WTC11 (cell line): ENCODE measurements around the gene PSMD6. TPM values are rescaled to one million over a fixed set of nuclear protein-coding genes. Genes with fewer than 3 reads are reported as not detected.

Experiments used
- ATAC-seq: fragments of 200-7000 bp; cut with Tn5 transposase; 2 replicates; pipeline ENCODE4 v1.10.0; 2021; ENCODE audit warnings: mild to moderate bottlenecking, moderate library complexity
- CTCF ChIA-PET: fragments of 300-600 bp; sonication (Branson Sonifier 250); formaldehyde crosslinking; loops from one replicate; lab custom pipeline; 2021; ENCODE audit warnings: antibody characterized with exemption; lab: Charles Lee
- POLR2A ChIA-PET: fragments of 350-600 bp; sonication (Branson Sonifier 250); formaldehyde crosslinking; loops from one replicate; lab custom pipeline; 2021; ENCODE audit warnings: antibody characterized with exemption; lab: Charles Lee
- DNase-seq: peaks from one replicate; pipeline ENCODE4 v3.0.0; 2021; ENCODE audit warnings: low spot score
- H3K27ac Mint-ChIP-seq: 2 replicates; pipeline ENCODE4 v1.8.0; 2021; ENCODE audit warnings: mixed read lengths
- H3K27me3 Mint-ChIP-seq: 2 replicates; pipeline ENCODE4 v1.8.0; 2021; ENCODE audit warnings: low read depth, mild to moderate bottlenecking, moderate library complexity, mixed read lengths
- H3K36me3 Mint-ChIP-seq: 2 replicates; pipeline ENCODE4 v1.8.0; 2021; ENCODE audit warnings: mixed read lengths
- H3K4me1 Mint-ChIP-seq: 2 replicates; pipeline ENCODE4 v1.8.0; 2022; ENCODE audit warnings: mixed read lengths
- H3K4me3 Mint-ChIP-seq: 2 replicates; pipeline ENCODE4 v1.8.0; 2021; ENCODE audit warnings: mild to moderate bottlenecking, moderate library complexity, mixed read lengths
- H3K9me3 Mint-ChIP-seq: 2 replicates; pipeline ENCODE4 v1.8.0; 2021; ENCODE audit warnings: mixed read lengths
- AR ChIP-seq: fragments of 250-450 bp; sonication (Bioruptor Pico); IDR thresholded peaks from 2 replicates; pipeline ENCODE4 v1.9.0; 2021; ENCODE audit warnings: mild to moderate bottlenecking
- PRDM15 ChIP-seq: sonication (generic); formaldehyde crosslinking; IDR thresholded peaks from 2 replicates; pipeline ENCODE4 v1.8.0; 2022; ENCODE audit warnings: missing genetic modification reagents
- TEAD1 ChIP-seq: sonication (generic); formaldehyde crosslinking; IDR thresholded peaks from 2 replicates; pipeline ENCODE4 v1.8.0; 2022; ENCODE audit warnings: mild to moderate bottlenecking, missing genetic modification reagents
- ZNF232 ChIP-seq: sonication (generic); formaldehyde crosslinking; IDR thresholded peaks from 2 replicates; pipeline ENCODE4 v1.8.0; 2022; ENCODE audit warnings: mild to moderate bottlenecking, missing genetic modification reagents
- ZNF416 ChIP-seq: fragments of 250-450 bp; sonication (Bioruptor Pico); IDR thresholded peaks from 2 replicates; pipeline ENCODE4 v1.9.0; 2021; ENCODE audit warnings: mild to moderate bottlenecking, inconsistent platforms
- ZSCAN18 ChIP-seq: fragments of 250-450 bp; sonication (Bioruptor Pico); IDR thresholded peaks from 2 replicates; pipeline ENCODE4 v2.1.2; 2022; ENCODE audit warnings: mild to moderate bottlenecking, moderate library complexity
- total RNA-seq: library from RNA; stranded (reverse); gene quantifications from 3 replicates; pipeline ENCODE4 v1.2.3, GENCODE V29; 2021
- TF ChIP-seq, protein P1 (sequence below): sonication (generic); formaldehyde crosslinking; IDR thresholded peaks from 2 replicates; pipeline ENCODE4 v1.8.1; 2022; ENCODE audit warnings: low read depth, mild to moderate bottlenecking, moderate library complexity, missing genetic modification reagents, borderline replicate concordance
- TF ChIP-seq, protein P2 (sequence below): fragments of 200-600 bp; IDR thresholded peaks from 2 replicates; pipeline ENCODE4 v1.8.0; 2022; ENCODE audit warnings: antibody characterized with exemption
- TF ChIP-seq, protein P3 (sequence below): sonication (generic); formaldehyde crosslinking; IDR thresholded peaks from 2 replicates; pipeline ENCODE4 v1.8.0; 2023; ENCODE audit warnings: mild to moderate bottlenecking, missing genetic modification reagents

The PSMD6 gene
- total RNA-seq, 1 experiment from 2014 or later = 105 TPM

DNA sequence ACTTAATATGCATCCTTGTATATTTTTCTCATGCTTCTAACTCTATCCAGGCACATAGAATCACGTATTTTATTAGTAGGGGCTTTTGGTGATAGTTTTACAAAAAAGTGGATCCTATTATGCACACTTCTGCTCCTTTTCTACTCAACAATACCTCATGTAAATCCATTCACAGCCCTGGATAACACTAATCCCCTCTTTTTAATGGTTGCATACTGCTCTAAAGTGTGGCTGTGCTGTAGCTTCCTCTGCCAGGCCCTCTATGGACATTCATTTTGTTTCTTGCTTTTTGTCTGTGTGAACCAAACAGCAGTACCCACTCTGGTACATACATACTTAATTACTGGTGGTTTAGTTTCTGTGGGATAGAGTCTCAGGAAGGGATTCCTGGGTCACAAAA lies 59.8 kb downstream of the PSMD6 start:
- H3K27ac Mint-ChIP-seq = no peak overlapping the region
- ChIA-PET POLR2A (no interaction called here), CTCF (interaction anchor here (0.5 to 4.2 kb wide), 3 partner anchors 12 to 29 kb away, joined by 3 to 36 read pairs (median 9); no protein-coding TSS in a partner anchor)
- H3K4me3 Mint-ChIP-seq = no peak overlapping the region
- no peaks in the 10 kb centered on the region for H3K36me3 Mint-ChIP-seq
- H3K4me1 Mint-ChIP-seq = peaks cover 62% of the 10 kb centered on the region
- no peak for DNase-seq
- TF ChIP-seq ZNF232 (CRISPR knock-in tag) (no peak), TEAD1 (CRISPR knock-in tag) (no peak)
- TF ChIP-seq, protein P1, sequence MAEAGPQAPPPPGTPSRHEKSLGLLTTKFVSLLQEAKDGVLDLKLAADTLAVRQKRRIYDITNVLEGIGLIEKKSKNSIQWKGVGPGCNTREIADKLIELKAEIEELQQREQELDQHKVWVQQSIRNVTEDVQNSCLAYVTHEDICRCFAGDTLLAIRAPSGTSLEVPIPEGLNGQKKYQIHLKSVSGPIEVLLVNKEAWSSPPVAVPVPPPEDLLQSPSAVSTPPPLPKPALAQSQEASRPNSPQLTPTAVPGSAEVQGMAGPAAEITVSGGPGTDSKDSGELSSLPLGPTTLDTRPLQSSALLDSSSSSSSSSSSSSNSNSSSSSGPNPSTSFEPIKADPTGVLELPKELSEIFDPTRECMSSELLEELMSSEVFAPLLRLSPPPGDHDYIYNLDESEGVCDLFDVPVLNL (CRISPR knock-in tag) = no peak
- TF ChIP-seq, all 79 proteins: peak for 0
- no peaks in the 10 kb centered on the region for H3K27me3 Mint-ChIP-seq
- no peak for ATAC-seq
- H3K9me3 Mint-ChIP-seq = no peaks in the 10 kb centered on the region

GRCh38 chr3:63961891-63962290 lies 61.4 kb downstream of the PSMD6 start:
- POLR2A ChIA-PET = no interaction called here
- Mint-ChIP-seq H3K4me1 (peaks cover 53% of the 10 kb centered on the region), H3K36me3 (no peaks in the 10 kb centered on the region)
- TF ChIP-seq, protein P2, sequence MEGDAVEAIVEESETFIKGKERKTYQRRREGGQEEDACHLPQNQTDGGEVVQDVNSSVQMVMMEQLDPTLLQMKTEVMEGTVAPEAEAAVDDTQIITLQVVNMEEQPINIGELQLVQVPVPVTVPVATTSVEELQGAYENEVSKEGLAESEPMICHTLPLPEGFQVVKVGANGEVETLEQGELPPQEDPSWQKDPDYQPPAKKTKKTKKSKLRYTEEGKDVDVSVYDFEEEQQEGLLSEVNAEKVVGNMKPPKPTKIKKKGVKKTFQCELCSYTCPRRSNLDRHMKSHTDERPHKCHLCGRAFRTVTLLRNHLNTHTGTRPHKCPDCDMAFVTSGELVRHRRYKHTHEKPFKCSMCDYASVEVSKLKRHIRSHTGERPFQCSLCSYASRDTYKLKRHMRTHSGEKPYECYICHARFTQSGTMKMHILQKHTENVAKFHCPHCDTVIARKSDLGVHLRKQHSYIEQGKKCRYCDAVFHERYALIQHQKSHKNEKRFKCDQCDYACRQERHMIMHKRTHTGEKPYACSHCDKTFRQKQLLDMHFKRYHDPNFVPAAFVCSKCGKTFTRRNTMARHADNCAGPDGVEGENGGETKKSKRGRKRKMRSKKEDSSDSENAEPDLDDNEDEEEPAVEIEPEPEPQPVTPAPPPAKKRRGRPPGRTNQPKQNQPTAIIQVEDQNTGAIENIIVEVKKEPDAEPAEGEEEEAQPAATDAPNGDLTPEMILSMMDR = peak; percentile 27
- TF ChIP-seq, protein P3, sequence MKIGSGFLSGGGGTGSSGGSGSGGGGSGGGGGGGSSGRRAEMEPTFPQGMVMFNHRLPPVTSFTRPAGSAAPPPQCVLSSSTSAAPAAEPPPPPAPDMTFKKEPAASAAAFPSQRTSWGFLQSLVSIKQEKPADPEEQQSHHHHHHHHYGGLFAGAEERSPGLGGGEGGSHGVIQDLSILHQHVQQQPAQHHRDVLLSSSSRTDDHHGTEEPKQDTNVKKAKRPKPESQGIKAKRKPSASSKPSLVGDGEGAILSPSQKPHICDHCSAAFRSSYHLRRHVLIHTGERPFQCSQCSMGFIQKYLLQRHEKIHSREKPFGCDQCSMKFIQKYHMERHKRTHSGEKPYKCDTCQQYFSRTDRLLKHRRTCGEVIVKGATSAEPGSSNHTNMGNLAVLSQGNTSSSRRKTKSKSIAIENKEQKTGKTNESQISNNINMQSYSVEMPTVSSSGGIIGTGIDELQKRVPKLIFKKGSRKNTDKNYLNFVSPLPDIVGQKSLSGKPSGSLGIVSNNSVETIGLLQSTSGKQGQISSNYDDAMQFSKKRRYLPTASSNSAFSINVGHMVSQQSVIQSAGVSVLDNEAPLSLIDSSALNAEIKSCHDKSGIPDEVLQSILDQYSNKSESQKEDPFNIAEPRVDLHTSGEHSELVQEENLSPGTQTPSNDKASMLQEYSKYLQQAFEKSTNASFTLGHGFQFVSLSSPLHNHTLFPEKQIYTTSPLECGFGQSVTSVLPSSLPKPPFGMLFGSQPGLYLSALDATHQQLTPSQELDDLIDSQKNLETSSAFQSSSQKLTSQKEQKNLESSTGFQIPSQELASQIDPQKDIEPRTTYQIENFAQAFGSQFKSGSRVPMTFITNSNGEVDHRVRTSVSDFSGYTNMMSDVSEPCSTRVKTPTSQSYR (CRISPR knock-in tag) = no peak
- TF ChIP-seq ZNF416 (CRISPR knock-in tag) = no peak
- TF ChIP-seq AR (CRISPR knock-in tag) = no peak
- TF ChIP-seq ZSCAN18 (CRISPR knock-in tag) = no peak
- no peak for TF ChIP-seq PRDM15 (CRISPR knock-in tag)
- TF ChIP-seq, all 79 proteins: peak for 1
- Mint-ChIP-seq H3K27me3 (no peaks in the 10 kb centered on the region), H3K27ac (no peak overlapping the region), H3K9me3 (no peaks in the 10 kb centered on the region), H3K4me3 (no peak overlapping the region)
- DNase-seq (no peak), ATAC-seq (peak; percentile 63)
- CTCF ChIA-PET = interaction anchor here (0.6 to 4.2 kb wide), 11 partner anchors 9 to 38 kb away, joined by 3 to 36 read pairs (median 3); no protein-coding TSS in a partner anchor

Other genes with a start within 250 kb of the PSMD6 start
- not detected in 3 replicates for gene C3orf49, start 204.2 kb downstream of the PSMD6 start, total RNA-seq
- 53.0 to 59.4 TPM (median 58.4 TPM) in 3 replicates for gene THOC7, start 159.7 kb downstream of the PSMD6 start, total RNA-seq
- 9.3 to 11.7 TPM (median 11.7 TPM) in 3 replicates for gene ATXN7, start 159.6 kb downstream of the PSMD6 start, total RNA-seq
- 1.3 TPM in 1 of 3 replicates, not detected in the others for gene SCAANT1, start 111.1 kb downstream of the PSMD6 start, total RNA-seq
- gene PRICKLE2, start 202.0 kb upstream of the PSMD6 start, total RNA-seq = 4.5 to 5.6 TPM (median 4.7 TPM) in 3 replicates